HTR-8/SVneo (cell line): ENCODE measurements around the gene SMC6.

ENCODE experiments used
- DNase-seq: peaks from one replicate; pipeline ENCODE4 v3.0.0; 2011; ENCODE audit warnings: low spot score, mixed read lengths; ENCODE audit not compliant: insufficient read length
- FAIRE-seq: peaks from 2 replicates; lab custom pipeline; 2011; peaks lifted over from hg19 to GRCh38; lab: Jason Lieb, UNC

Gene SMC6

DNA sequence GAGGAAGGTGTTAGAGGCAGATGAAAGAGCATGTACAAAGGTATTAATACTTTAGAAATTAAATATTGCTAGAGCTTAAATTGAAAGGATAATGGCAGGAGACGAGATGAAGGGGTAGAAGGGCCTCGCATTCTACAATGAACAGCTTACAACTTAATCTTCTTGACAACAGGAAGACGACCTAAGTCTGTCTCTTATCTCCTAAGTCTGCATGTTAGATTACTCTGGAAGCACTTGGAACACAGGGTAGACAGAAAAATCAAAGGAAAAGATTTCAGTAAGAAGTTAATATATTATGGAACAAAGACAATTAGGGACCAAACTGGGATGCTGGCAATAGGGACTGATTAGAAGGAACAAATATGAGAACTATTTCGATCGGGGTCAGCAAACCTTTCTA, 34.9 kb downstream of the SMC6 start:
- DNase-seq (no peak), FAIRE-seq (no peak)

DNA sequence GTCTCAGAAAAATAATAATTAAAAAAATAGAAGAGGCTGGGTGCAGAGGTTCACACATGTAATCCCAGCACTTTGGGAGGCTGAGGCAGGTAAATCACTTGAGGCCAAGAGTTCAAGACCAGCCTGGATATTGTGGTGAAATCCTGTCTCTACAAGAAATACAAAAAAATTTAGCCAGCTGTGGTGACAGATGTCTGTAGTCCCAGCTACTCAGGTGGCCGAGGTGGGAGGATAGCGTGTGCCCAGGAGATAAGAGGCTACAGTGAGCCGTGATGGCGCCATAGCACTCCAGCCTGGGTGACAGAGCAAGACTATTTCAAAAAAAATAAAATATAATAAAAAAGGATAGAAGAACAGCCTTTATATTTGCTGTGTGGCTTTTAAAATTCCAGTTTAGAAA, 35.9 kb downstream of the SMC6 start:
- DNase-seq (no peak), FAIRE-seq (no peak)

- FAIRE-seq: no peak
- no peak for DNase-seq
These were observed 40.3 kb downstream of the SMC6 start for GRCh38 chr2:17713291-17713690.

- no peak for DNase-seq
- FAIRE-seq: no peak
These were observed 42.9 kb downstream of the SMC6 start for GRCh38 chr2:17710547-17711248.

DNA sequence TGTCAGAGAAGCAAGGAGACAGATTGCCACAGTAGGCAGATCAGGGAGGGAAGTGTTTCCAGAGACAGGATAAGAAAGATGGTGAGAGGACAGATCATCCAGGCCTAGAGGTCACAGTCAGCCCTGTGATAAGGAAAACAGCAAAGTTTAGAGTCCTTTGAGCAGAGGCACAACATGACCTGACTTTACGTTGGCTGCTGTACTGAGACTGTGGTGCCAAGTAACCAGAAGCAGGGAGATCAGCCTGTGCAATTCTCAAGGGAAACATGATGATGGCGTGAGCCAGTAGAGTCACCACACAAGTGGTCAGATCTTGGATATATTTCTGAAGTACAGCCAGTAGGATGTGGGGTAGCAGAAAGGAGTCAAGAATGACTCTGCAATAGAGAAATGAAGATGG, 43.7 kb downstream of the SMC6 start:
- no peak for FAIRE-seq
- no peak for DNase-seq

DNA sequence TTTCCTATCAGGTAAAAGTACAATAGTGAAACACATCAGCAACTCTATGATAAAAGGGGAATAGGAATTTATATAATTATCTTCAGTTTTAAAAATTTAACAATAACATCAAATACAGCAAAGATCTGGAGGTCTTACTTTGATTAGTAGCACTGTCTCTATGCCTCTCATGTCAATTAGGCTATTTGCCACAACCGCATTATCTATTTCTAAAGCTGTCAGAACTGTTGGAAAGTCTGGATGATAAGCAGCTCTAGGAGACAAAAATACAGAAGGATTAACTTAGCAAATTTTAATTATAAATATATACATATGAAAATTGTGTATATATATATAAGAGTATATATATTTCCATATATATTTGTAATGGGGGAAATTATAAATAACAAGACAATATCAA, 45.1 kb downstream of the SMC6 start:
- FAIRE-seq (no peak), DNase-seq (no peak)

DNA sequence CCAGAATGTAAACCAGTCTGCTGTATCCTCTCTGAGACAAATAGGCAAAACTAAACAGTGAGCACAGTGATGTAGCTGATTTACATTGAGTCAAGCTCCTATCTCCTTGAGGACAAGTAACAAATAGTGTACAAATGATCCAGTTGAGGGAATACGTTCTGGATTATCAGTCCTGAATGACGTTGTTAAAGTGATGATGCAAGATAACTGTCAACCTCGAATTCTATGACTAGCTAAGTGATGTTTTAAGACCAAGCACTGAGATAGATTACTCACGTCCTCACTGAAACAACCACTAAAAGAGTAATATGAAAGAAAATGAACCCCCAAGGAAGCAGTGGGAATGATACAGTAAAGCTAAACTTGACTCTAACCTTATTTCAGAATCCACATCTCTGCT, 46.8 kb downstream of the SMC6 start:
- FAIRE-seq: peak; percentile 67
- DNase-seq: no peak

DNA sequence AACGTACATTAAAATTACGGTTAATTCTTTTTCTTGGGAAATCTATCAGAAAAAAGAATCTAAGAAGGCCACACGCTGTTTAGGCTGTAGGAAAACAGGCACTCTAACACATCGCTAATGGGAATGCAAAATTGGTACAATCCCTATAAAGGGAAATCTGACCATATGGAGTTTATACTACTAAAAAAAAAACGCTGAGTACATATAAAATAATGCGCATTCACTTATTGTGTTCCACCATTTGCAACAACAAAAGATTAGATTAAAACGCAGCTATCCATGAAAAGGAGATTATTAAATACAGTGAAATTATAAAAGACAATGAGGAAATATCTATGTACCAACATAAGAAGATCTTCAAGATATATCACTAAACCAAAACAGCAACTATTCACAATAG, 62.8 kb downstream of the SMC6 start:
- no peak for DNase-seq
- no peak for FAIRE-seq

- DNase-seq (no peak), FAIRE-seq (no peak)
These were observed 64.6 kb downstream of the SMC6 start for GRCh38 chr2:17689010-17689409.

GRCh38 chr2:17688600-17688999, 65.0 kb downstream of the SMC6 start:
- no peak for DNase-seq
- FAIRE-seq: no peak

GRCh38 chr2:17683981-17684380, 69.6 kb downstream of the SMC6 start:
- FAIRE-seq (no peak), DNase-seq (no peak)

- no peak for FAIRE-seq
These were observed 71.3 kb downstream of the SMC6 start for GRCh38 chr2:17682098-17682857.

GRCh38 chr2:17680119-17680518, 73.5 kb downstream of the SMC6 start:
- no peak for FAIRE-seq
- DNase-seq: no peak

More at GRCh38 chr2:17682098-17682857, 71.3 kb downstream of the SMC6 start:
- no peak for DNase-seq

- FAIRE-seq (no peak), DNase-seq (no peak)
These were observed 78.8 kb downstream of the SMC6 start for GRCh38 chr2:17674817-17675216.

GRCh38 chr2:17672583-17673317, 80.9 kb downstream of the SMC6 start:
- DNase-seq (peak; percentile 22), FAIRE-seq (no peak)

DNA sequence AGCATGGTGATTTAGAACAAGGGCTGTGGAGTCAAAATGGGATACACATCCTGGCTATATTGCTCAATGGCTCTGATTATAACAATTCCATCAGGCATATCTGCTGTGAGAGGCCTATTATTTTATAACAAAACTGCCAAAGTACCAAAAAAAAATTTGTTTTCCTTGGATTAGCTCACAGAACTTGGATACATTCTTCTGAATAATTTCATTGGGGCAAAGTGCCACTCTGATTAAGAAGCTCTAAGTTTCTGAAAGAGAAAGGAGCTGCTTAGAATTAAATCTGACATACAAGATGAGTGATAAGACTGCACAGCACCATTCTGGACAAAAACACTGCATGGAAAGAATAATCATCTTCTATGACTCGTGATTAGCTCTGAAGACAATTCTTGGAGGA, 85.7 kb downstream of the SMC6 start:
- FAIRE-seq (no peak), DNase-seq (no peak)

- DNase-seq (no peak), FAIRE-seq (no peak)
These were observed 89.1 kb downstream of the SMC6 start for GRCh38 chr2:17664534-17664933.

DNA sequence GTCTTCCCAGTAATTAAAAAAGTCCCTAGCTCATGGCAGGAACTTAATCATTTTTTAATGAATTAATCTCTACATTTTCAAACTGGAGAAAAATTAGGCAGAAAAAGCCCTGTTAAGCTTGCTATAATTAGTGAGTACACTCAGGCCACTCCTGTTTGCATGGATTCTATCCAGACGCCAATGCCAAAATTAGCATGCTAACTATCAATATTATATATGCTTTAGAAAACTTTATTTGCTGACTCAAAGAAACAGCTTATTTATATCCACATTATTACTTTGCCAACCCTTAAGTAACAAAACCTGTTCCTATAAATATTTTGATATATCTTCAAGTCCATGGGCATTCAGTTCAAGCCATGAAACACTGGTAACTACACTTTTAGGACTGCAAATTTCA, 90.9 kb downstream of the SMC6 start:
- FAIRE-seq: no peak

GRCh38 chr2:17661460-17661859, 92.2 kb downstream of the SMC6 start:
- no peak for DNase-seq
- no peak for FAIRE-seq

More for the DNA sequence above, 90.9 kb downstream of the SMC6 start:
- no peak for DNase-seq

DNA sequence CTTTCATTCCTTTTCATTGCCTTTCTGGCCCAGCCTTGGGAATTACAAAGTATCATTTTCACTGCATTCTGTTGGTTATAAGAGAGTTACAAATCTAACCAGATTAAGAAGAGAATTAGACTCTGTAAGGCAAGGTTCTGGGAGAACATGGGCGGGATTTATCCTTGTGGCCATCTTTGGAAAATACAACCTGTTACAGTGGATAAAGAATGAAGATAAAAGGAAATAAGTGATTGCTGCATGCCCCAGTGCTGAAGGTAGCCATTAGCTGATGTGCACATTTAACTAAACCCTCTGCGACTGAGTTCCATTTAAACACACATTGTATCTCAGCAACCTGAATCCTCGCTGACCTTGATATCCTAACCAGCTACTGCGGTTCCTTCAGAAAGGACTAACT, 93.4 kb downstream of the SMC6 start:
- FAIRE-seq: no peak
- DNase-seq: no peak

- DNase-seq (no peak), FAIRE-seq (no peak)
These were observed 95.3 kb downstream of the SMC6 start for GRCh38 chr2:17658251-17658843.
